Smooth muscle cell (in vitro differentiated cells): ENCODE measurements around the gene INPP5A. TPM values are rescaled to one million over a fixed set of nuclear protein-coding genes. Genes with fewer than 3 reads are reported as not detected.

ENCODE experiments used
- DNase-seq: peaks from one replicate; lab custom pipeline; 2025; ENCODE audit not compliant: unreplicated experiment; lab: John Stamatoyannopoulos, UW
- H2AFZ ChIP-seq: fragments of 200-600 bp; sonication (generic); 2 replicates; pipeline ENCODE4 v1.6.0; 2016; ENCODE audit warnings: antibody characterized with exemption, low read depth, mild to moderate bottlenecking
- H3F3A ChIP-seq: fragments of 200-600 bp; sonication (generic); 2 replicates; pipeline ENCODE4 v1.6.0; 2017; ENCODE audit warnings: antibody characterized with exemption, low read depth
- H3K27ac ChIP-seq: fragments of 200-600 bp; sonication (generic); 2 replicates; pipeline ENCODE4 v1.5.1; 2016; ENCODE audit warnings: low read depth, mild to moderate bottlenecking
- H3K27me3 ChIP-seq: fragments of 200-600 bp; sonication (generic); 2 replicates; pipeline ENCODE4 v1.6.1; 2016; ENCODE audit warnings: low read depth, mild to moderate bottlenecking
- H3K36me3 ChIP-seq: fragments of 200-600 bp; sonication (generic); 2 replicates; pipeline ENCODE4 v1.5.1; 2016; ENCODE audit warnings: low read depth
- H3K4me1 ChIP-seq: fragments of 200-600 bp; sonication (generic); 2 replicates; pipeline ENCODE4 v1.5.1; 2016; ENCODE audit warnings: low read depth
- H3K4me2 ChIP-seq: fragments of 200-600 bp; sonication (generic); 2 replicates; pipeline ENCODE4 v1.6.0; 2016; ENCODE audit warnings: mild to moderate bottlenecking
- H3K4me3 ChIP-seq: fragments of 200-600 bp; sonication (generic); 2 replicates; pipeline ENCODE4 v1.5.1; 2016; ENCODE audit warnings: mild to moderate bottlenecking
- H3K79me2 ChIP-seq: fragments of 200-600 bp; sonication (generic); 2 replicates; pipeline ENCODE4 v1.6.0; 2016; ENCODE audit warnings: low read depth, mild to moderate bottlenecking
- H3K9ac ChIP-seq: fragments of 200-600 bp; sonication (generic); 2 replicates; pipeline ENCODE4 v1.6.0; 2016; ENCODE audit warnings: low read depth
- H3K9me3 ChIP-seq: fragments of 200-600 bp; sonication (generic); replicated peaks from 2 replicates; pipeline ENCODE4 v1.5.1; 2016; ENCODE audit warnings: low read depth
- H4K20me1 ChIP-seq: fragments of 200-600 bp; sonication (generic); 2 replicates; pipeline ENCODE4 v1.6.0; 2016; ENCODE audit warnings: low read depth
- WGBS: methylation state at CpG from one replicate; pipeline ENCODE4 v1.1.7; 2016; ENCODE audit warnings: low lambda C conversion rate; 5-methylcytosine and 5-hydroxymethylcytosine counted together
- polyA plus RNA-seq: library from polyadenylated mRNA; unstranded; fragments of >200 nt; fragmentation: Nextera tagmentation; extraction: Ambion mirVana; gene quantifications from 2 replicates; pipeline ENCODE4 v1.2.1, GENCODE V29; 2016
- total RNA-seq: library from RNA; depleted of rRNA; stranded (reverse); fragments of >200 nt; gene quantifications from 2 replicates; pipeline ENCODE4 v1.2.3, GENCODE V29; 2014
- TF ChIP-seq, protein P1 (sequence below): fragments of 200-600 bp; sonication (generic); IDR thresholded peaks from 2 replicates; pipeline ENCODE4 v1.5.1; 2017; ENCODE audit warnings: borderline replicate concordance, mild to moderate bottlenecking, antibody characterized with exemption; ENCODE audit not compliant: insufficient read depth, poor library complexity, severe bottlenecking

The INPP5A gene
- total and polyA plus RNA-seq, 2 experiments from 2014 or later: 48.0 to 55.9 TPM

DNA sequence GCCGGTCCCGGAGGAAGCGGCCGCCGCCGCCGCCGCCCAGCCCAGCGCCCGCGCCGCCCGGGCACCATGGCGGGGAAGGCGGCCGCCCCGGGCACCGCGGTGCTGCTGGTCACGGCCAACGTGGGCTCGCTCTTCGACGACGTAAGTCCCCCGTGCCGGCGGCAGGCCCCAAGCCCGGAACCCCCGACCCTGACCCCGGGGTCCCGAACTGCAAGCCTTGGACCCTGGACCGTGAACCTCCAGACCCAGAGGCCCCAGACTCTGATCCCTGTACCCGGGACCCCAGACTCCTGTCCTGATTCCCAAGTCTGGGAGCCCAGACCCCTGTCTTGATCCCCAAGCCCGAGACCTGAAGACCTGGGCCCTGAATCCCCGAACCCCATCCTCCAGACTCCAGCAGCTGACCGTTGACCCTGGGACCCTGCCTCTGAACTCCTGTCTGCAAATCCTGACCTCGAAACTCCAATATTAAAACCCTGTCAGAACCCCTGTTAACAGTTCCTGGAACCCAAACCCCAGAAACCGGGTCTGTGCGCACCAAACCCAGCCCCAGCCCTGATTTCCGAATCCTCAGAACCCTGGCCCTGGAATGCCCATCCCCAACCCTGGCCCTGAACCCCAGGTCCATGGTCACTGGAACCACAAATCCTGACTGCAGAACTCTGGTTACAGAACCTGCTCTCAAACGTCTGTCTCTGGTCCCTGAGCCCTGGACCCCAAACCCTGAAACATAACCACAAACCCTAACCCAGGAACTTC is 623 bp downstream of the INPP5A start:
- Histone ChIP-seq H2AFZ (no peak overlapping the region), H3K79me2 (peaks cover 45% of the 10 kb centered on the region), H3K36me3 (no peaks in the 10 kb centered on the region), H3K27ac (peak overlapping the region; percentile 83), H3F3A (peaks cover 21% of the 10 kb centered on the region), H3K4me2 (peak overlapping the region; percentile 99), H3K4me3 (peak overlapping the region; percentile 80), H3K27me3 (no peaks in the 10 kb centered on the region), H4K20me1 (peaks cover 51% of the 10 kb centered on the region), H3K9me3 (no peaks in the 10 kb centered on the region), H3K4me1 (peaks cover 41% of the 10 kb centered on the region), H3K9ac (peak overlapping the region; percentile 84)
- TF ChIP-seq, protein P1, sequence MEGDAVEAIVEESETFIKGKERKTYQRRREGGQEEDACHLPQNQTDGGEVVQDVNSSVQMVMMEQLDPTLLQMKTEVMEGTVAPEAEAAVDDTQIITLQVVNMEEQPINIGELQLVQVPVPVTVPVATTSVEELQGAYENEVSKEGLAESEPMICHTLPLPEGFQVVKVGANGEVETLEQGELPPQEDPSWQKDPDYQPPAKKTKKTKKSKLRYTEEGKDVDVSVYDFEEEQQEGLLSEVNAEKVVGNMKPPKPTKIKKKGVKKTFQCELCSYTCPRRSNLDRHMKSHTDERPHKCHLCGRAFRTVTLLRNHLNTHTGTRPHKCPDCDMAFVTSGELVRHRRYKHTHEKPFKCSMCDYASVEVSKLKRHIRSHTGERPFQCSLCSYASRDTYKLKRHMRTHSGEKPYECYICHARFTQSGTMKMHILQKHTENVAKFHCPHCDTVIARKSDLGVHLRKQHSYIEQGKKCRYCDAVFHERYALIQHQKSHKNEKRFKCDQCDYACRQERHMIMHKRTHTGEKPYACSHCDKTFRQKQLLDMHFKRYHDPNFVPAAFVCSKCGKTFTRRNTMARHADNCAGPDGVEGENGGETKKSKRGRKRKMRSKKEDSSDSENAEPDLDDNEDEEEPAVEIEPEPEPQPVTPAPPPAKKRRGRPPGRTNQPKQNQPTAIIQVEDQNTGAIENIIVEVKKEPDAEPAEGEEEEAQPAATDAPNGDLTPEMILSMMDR: no peak
- WGBS: 23% methylated on average over 25 of the region's 42 CpGs
- no peak for DNase-seq

DNA sequence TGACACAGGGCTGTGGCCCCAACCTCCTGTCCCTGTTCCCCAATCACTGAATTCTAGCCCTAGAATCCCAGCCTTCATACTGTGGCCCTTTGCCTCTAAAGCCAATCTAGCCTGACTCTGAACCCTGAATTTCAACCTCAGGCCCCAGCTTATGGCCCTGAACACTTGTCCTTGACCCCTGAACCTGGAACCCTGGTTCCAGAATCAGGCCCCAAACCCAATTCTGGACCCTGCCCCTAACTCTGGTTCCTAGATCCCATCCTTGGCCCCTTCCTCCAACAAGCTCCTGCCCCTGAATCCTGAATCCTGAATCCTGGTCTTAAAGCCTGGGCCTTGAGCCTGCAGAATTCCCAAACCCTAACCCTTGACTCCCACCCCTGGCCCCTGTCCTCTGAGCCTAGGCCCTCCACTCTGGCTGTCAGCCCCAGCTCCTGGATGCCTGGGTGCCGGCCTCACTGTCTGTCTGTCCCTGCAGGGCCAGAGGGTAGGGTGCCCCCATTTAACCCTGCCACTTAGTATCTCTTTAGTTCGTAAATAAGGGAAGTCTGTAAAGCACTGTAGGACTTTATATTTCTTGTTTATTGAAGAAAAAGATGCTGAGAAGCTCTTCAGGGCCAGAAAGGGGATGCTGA is 1.3 kb downstream of the INPP5A start:
- H3K9ac ChIP-seq: peak overlapping the region; percentile 84
- no peaks in the 10 kb centered on the region for H3K27me3 ChIP-seq
- TF ChIP-seq, protein P1: no peak
- no peaks in the 10 kb centered on the region for H3K36me3 ChIP-seq
- peaks cover 58% of the 10 kb centered on the region for H4K20me1 ChIP-seq
- no peaks in the 10 kb centered on the region for H3K9me3 ChIP-seq
- H3F3A ChIP-seq: peaks cover 21% of the 10 kb centered on the region
- peak overlapping the region; percentile 99 for H3K4me2 ChIP-seq
- H3K4me3 ChIP-seq: peak overlapping the region; percentile 80
- 62% methylated on average over 2 of the region's 2 CpGs for WGBS
- H3K4me1 ChIP-seq: peaks cover 41% of the 10 kb centered on the region
- H3K27ac ChIP-seq: peak overlapping the region; percentile 83
- DNase-seq: no peak
- H2AFZ ChIP-seq: no peak overlapping the region
- H3K79me2 ChIP-seq: peaks cover 52% of the 10 kb centered on the region

DNA sequence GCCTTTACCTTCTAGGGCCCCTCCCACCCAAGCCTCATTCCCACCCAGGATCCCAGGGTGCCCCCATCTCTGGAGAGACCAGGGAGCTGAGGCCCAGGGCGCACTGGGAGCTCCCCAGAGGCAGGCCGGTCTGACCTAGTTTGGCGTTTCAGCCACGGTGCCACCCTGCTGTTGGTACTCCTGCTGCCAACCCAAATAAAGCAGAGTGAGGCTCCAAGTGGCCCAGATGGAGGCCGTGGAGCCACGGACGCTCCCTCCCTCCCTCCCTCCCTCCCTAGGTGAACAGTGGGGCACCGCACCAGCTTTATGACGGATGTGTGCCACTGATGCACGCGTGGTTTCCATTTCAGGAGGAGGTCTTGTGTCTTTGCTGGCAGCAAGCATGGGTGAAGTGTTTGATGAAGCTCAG is 1.8 kb downstream of the INPP5A start:
- DNase-seq: no peak
- peaks cover 41% of the 10 kb centered on the region for H3K4me1 ChIP-seq
- H2AFZ ChIP-seq: no peak overlapping the region
- no peaks in the 10 kb centered on the region for H3K27me3 ChIP-seq
- peaks cover 21% of the 10 kb centered on the region for H3F3A ChIP-seq
- H3K4me2 ChIP-seq: peak overlapping the region; percentile 99
- peak overlapping the region; percentile 83 for H3K27ac ChIP-seq
- TF ChIP-seq, protein P1: no peak
- peak overlapping the region; percentile 84 for H3K9ac ChIP-seq
- peaks cover 64% of the 10 kb centered on the region for H4K20me1 ChIP-seq
- 83% methylated on average over 7 of the region's 11 CpGs for WGBS
- peaks cover 58% of the 10 kb centered on the region for H3K79me2 ChIP-seq
- no peaks in the 10 kb centered on the region for H3K9me3 ChIP-seq
- H3K36me3 ChIP-seq: no peaks in the 10 kb centered on the region
- H3K4me3 ChIP-seq: peak overlapping the region; percentile 80
